HG03139 (cell line): Measurements from ENCODE around the gene AFF4.
"Not testable (repeated sequence)": the region's sequence is repeated elsewhere in the genome, so short reads cannot be mapped to it uniquely, and the experiment has no call there.

Source experiments
- ATAC-seq: cut with Tn5 transposase; IDR thresholded peaks from one replicate; pipeline ENCODE4 v1.9.1; 2021; ENCODE audit not compliant: unreplicated experiment

AFF4 gene, protein sequence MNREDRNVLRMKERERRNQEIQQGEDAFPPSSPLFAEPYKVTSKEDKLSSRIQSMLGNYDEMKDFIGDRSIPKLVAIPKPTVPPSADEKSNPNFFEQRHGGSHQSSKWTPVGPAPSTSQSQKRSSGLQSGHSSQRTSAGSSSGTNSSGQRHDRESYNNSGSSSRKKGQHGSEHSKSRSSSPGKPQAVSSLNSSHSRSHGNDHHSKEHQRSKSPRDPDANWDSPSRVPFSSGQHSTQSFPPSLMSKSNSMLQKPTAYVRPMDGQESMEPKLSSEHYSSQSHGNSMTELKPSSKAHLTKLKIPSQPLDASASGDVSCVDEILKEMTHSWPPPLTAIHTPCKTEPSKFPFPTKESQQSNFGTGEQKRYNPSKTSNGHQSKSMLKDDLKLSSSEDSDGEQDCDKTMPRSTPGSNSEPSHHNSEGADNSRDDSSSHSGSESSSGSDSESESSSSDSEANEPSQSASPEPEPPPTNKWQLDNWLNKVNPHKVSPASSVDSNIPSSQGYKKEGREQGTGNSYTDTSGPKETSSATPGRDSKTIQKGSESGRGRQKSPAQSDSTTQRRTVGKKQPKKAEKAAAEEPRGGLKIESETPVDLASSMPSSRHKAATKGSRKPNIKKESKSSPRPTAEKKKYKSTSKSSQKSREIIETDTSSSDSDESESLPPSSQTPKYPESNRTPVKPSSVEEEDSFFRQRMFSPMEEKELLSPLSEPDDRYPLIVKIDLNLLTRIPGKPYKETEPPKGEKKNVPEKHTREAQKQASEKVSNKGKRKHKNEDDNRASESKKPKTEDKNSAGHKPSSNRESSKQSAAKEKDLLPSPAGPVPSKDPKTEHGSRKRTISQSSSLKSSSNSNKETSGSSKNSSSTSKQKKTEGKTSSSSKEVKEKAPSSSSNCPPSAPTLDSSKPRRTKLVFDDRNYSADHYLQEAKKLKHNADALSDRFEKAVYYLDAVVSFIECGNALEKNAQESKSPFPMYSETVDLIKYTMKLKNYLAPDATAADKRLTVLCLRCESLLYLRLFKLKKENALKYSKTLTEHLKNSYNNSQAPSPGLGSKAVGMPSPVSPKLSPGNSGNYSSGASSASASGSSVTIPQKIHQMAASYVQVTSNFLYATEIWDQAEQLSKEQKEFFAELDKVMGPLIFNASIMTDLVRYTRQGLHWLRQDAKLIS

DNA sequence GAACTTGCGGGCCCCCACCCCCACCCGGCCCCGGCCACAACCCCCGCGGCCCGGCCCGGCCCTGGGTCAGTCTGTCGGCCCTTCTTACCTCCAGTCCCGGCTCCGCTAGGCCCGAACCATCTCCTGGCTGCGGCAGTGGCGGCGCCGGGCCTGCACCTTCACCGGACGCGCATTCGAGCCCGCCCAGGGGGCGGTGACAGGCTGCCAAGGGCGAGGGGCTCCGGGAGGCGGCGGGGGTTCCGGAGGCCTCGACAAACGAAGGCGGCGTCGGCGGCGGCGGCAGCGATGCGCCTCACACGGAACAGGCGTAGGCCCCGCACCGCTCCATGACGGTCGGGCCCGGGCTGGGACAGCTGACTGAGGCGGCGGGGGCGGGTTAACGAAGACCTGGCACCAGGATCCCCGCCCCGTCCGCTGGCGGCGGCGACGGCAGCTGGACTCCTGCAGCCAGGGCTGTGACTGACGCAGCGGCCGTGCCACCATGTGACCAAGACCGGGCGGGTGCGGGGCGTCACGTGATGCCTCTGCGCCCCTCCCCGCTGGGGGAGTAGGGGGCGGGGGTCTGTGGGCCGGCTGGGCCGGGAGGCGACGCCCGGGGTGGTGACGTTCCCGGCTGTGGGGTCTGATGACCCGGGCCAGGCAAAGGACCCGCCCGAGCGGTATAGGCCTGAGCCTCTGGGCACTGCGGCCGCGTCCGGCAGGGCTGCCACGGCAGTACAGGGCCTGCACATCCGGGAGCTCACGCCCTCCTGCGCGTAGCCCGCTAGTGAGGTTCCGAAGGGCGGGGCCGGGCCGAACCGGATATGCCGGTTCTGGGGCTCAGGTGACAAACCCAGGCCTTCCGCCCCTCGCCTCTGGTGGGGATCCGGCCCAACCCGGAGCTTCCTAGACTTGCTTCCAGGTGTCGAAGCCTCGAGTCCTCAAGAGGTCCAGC is at the start of gene AFF4:
AFF4 (minus strand) TSS at position 464 of the 934 bp plus-strand sequence. CDS start 26,445 bp downstream, outside the sequence.
- ATAC-seq: peak; percentile 91

DNA sequence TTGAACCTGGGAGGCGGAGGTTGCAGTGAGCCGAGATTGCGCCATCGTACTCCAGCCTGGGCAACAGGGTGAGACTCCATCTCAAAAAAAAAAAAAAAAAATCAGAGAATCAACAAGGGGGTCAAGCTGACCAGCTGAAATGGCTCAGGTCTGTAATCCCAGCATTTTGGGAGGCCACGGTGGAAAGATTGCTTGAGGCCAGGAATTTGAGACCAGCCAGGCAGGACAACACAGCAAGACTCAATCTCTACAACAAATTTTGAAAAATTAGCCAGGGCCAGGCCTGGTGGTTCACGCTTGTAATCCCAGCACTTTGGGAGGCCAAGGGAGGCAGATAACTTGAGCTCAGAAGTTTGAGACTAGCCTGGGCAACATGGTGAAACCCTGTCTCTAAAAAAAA is 45.0 kb upstream of the AFF4 start:
- ATAC-seq: not testable (repeated sequence)

DNA sequence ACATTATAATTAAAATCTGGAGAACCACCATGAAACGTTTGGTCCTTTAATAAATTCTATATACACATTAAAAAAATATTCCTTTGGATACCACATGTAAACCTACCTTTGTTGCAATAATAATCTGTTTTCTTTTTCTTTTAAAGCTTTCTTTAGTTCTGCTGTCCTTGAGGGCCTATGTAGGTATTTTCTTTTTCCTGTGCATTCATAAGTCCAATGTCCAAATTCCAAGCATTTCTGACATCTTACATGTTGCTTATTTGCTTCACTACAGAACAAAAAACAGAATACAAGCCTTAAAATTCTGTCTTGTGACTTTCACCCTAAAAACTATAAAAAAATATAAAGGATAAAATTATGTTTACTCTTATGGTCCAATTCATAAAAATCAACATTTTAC is 43.2 kb upstream of the AFF4 start:
- ATAC-seq: no peak

DNA sequence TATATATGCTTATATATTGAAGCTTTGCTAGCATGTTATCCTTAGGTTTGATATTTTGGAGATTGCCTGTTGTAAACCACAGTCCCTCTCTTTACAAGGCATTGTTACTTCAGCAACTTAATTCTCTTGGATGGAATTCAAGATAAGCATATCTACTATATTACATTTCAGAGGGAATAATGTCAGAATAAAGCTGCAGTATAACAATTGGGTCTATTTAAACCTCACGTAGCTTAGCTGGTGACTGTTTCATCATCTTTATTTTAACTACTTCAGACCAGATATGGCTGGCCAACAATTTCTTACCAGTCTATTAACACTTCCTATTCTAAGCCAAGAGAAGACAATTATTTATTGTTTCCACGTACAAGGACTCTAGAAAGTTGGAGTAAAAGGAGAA is 35.8 kb upstream of the AFF4 start:
- no peak for ATAC-seq

DNA sequence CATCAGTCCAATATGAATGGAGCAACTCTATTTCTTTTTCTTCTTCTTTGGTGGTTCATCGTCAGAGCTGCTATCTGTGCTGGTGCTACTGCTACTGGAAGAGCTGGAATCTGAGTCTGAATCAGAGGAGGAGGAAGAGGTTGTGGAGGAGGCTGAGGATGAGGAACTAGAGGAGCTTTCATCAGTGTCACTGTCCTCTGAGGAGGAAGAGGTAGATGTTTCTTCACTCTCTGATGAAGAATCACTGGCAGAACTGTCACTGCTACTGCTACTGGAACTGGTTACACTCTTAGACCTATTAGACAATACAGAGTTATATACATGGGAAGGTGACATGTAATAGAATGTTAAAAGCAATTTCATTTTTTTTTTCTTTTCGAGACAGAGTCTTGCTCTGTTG is 35.1 kb upstream of the AFF4 start:
- no peak for ATAC-seq

DNA sequence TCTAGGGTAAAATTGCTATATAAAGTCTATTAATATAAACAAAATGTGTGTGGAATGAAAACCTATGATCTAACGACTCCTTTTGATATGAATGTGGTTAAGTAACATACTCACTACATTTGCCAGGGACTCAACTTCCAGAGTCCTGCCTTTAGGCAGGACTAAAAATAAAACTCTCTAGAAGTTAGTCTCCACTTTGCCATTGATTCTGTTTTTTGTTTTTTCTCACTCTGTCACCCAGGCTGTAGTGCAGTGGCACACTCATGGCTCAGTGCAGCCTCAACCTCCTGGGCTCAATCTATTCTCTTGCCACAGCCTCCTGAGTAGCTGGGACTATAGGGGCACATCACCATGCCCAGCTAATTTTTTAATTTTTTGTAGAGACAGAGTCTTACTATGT is 32.9 kb upstream of the AFF4 start:
- ATAC-seq: no peak

DNA sequence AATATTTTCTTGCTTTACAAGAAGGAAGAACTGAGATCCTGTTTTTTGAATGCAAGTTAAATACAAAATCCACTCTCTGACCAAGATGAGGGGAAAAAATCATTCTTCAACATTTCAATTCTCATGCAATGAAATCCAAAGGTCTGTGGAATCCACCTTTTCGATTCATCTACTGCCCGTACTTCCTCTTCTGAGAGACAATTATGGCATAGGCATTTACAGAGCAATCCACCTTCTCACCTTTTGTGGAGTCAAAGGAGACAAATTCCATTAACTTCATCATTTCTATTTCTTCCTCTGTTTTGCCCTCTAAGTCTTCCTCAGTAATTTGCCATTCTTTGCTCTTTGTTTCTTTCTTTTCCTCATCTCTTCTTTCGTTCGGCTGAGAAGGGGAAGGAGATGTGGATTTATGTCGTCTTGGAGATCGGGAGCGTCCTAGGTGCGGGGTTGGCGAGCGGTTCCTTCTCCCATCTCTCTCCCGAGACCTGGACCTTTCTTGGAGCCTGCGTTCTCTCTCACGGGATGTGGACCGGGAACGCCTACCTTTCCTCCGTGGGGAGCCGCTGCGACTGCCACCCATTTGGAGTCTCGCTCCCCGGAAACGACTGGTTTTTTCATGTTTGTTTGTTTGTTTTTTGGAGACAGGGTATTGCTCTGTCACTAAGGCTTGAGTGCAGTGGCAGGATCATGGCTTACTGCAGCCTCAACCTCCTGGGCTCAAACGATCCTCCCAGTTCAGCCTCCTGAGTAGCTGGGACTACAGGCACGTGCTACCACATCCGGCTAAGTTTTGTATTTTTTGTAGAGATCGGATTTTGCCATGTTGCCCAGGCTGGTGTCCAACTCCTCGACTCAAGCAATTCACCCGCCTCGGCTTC is 24.3 kb upstream of the AFF4 start:
- ATAC-seq: no peak

DNA sequence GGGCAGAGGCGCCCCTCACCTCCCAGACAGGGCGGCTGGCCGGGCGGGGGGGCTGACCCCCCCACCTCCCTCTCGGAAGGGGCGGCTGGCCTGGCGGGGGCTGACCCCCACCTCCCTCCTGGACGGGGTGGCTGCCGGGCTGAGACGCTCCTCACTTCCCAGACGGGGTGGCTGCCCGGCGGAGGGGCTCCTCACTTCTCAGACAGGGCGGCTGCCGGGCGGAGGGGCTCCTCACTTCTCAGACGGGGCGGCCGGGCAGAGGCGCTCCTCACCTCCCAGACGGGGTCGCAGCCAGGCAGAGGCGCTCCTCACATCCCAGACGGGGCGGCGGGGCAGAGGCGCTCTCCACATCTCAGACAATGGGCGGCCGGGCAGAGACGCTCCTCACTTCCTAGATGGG is 19.5 kb upstream of the AFF4 start:
- ATAC-seq: not testable (repeated sequence)

DNA sequence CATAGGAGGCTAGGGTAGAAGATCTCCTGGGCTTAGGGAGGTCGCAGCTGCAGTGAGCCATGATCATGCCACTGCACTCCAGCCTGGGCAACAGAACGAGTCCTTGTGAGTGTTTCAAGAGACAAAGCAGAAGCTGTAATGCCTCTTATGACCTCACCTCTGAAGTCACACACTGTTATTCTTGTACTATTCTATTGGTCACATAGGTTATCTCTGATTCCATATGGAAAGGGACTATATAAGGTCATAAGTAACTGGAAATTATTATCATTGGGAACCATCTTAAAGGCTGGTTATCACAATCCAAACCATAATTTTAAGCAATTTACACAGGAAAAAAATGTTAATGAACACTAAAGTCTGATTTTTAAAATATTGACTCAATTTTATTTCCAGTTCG is 17.9 kb upstream of the AFF4 start:
- no peak for ATAC-seq

DNA sequence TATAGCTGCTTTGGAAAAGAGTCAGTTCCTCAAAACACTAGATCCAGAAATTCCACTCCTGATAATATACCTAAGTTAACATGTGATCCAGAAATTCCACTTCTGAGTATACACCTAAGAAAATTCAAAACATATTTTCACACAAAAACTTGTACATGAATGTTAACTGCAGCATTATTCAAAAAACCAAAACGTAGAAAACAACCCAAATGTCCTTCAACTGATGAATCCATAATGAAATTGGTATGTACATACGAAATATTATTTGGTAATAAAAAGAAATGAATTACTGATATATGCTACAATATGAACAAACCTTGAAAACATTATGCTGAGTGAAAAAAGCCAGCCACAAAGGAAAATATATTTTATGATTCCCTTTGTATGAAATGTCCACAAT is 16.5 kb upstream of the AFF4 start:
- ATAC-seq: no peak

DNA sequence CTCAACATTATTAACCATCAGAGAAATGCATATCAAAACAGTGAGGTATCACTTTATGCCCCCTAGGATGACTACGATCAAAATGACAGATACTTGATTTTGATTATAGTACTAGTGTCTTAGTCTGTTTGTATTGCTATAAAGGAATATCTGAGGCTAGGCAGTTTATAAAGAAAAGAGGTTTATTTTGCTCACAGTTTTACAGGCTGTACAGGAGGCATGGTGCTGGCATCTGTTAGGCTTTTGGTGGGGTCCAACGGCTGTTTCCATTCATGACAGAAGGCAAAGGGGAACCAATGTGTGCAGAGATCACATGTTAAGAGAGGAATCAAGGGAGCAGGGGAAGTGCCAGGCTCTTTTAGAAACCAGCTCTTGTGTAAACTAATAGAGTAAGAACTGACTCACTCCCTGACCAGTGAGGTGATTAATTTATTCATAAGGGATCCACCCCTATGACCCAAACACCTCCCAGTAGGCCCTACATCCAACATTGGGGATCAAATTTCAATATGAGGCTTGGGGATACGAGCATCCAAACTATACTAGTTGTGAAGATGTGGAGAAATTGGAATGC is 16.0 kb upstream of the AFF4 start:
- ATAC-seq: no peak

DNA sequence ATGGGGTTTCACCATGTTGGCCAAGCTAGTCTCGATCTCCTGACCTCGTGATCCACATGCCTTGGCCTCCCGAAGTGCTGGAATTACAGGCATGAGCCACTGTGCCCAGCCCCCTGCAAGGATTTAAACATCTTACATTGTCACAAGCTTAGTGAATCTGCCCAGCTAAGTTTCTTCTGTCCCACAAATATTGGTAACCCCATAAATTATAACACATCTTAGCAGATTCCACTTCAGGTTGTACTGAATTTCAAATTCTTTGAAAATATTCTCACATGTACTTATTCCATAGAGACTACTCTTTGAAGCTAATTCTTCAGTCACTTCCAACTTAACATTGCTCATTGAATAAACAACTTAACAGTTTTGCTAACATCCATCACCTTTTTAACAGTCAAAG is 13.4 kb upstream of the AFF4 start:
- no peak for ATAC-seq

DNA sequence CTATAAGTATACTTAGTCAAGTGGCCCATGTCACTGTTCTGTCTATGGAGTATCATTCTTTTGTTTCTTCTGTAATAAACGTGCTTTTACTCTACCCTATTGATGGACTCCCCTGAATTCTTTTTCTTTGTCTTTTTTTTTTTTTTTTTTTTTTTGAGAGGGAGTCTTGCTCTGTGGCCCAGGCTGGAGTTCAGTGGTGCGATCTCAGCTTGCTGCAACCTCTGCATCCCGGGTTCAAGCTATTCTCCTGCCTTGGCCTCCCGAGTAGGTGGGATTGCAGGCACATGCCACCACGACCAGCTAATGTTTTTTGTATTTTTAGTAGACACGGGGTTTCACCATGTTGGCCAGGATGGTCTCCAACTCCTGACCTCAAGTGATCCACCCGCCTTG is 9.0 kb upstream of the AFF4 start:
- ATAC-seq: not testable (repeated sequence)

DNA sequence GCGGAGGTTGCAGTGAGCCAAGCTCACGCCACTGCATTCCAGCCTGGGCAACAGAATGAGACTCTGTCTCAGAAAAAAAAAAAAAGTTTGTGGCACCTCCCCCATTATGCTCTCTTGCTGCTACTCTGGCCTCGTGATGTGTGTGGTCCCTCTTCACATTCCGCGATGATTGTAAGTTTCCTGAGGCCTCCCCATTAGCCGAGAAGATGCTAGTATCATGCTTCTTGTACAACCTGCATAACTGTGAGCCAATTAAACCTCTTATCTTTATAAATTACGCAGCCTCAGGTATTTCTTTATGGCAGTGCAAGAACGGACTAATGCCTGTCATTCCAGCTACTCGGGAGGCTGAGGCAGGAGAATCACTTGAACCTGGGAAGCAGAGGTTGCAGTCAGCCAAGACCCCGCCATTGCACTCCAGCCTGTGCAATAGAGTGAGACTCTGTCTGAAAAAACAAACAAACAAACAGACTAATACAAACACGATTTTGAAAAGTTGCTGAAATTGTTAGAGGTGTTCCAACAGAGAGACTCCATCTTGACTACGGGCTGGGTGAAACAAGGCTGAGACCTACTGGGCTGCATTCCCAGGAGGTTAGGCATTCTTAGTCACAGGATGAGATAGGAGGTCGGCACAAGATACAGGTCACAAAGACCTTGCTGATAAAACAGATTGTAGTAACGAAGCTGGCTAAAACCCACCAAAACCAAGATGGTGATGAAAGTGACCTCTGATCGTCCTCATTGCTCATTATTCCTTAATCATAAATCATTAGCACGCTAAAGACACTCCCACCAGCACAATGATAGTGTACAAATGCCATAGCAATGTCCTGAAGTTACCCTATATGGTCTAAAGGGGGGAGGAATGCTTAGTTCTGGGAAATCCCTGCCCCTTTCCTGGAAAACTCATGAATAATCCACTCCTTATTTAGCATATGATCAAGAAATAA is 8.3 kb upstream of the AFF4 start:
- ATAC-seq: no peak

DNA sequence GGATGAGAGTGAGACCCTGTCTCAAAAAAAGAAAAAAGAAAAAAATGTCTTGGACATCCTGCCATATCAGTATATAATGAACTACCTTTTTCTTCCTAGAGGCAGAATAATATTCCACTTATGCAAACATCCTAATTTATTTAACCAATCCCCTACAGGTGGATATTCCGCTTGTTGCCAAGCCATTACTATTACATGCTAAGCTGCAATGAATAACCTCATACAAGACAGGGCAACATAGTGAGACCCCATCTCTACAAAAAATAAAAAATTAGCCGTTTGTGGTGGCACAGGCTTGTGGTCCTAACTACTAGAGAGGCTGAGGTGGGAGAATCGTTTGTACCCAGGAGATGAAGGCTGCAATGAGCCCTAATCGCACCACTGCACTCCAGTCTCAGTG is 1.7 kb upstream of the AFF4 start:
- ATAC-seq: no peak

DNA sequence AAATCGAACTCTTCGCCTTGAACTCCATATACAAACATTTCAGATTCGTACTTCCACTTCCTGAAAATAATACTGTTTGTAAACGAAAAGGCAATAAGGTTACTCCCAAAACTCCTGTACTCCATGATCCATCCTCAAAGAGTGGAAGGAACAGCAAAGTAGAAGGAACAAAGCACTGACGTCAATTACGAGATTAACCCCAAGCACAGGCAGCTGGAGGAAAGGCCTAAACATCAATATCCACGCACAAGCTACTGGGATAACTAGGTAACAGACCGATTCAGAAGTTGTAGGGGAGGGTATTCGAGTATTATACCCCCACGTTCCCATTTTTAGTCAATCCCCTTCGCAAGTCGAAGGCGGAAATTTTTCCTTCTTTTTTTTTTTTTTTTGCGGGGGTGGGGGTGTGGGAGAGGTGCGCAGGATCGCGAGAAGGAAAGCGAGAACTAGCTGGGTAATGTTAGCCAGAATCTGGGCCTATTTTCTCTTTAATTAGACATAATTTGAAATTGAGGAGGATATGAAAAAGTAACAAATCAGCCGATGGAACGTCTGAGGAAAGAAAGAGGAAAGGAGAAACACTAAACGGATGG is 909 bp downstream of the AFF4 start:
- no peak for ATAC-seq

DNA sequence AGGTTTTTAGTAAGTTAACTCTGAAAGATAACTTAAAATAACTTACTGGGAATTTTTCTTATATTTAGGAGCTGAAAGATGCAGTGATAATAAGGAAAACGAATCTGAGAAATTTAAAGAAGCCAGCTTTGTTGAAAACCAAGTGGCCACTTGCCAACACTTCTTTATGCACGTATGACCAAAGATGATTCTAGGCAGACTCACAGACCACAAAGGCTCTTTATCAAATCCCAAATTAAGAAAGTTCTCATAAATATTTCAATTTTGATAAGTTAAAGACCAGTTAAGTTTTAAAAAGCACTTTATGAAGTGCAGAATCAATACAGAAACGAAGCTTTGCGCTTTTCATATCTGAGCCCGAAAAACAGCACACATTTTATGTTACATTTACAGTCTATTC is 1.5 kb downstream of the AFF4 start:
- ATAC-seq: no peak
